Sigmoid colon (tissue), 3 donors: ENCODE data around the gene ZNF775.

Source experiments
- CTCF ChIP-seq, 4 experiments: fragments of 450-650 bp in 3 of 4; fragments of 200-600 bp in 1 of 4; IDR thresholded peaks; one replicate each; pipeline ENCODE4 v1.5.1; 2016 to 2019; ENCODE audit warnings: antibody characterized with exemption in 4 of 4, mild to moderate bottlenecking in 3 of 4, moderate library complexity in 2 of 4
- POLR2A ChIP-seq, 2 donors: fragments of 450-650 bp; IDR thresholded peaks; one replicate each; pipeline ENCODE4 v1.6.1; 2016; ENCODE audit warnings: antibody characterized with exemption in 2 of 2, mild to moderate bottlenecking in 2 of 2, moderate library complexity in 2 of 2

GRCh38 chr7:150421831-150422230, 42.7 kb downstream of the ZNF775 start:
- TF ChIP-seq POLR2A (IDR thresholded peaks at IDR 0.05) = no peak
- TF ChIP-seq CTCF (IDR thresholded peaks at IDR 0.05) = no peak
